Measurements from ENCODE around the gene RALGAPB.

- TF ChIP-seq CTCF (IDR thresholded peaks at IDR 0.05) (no peak), POLR2AphosphoS5 (IDR thresholded peaks at IDR 0.05) (no peak)
Observed at GRCh38 chr20:38589351-38589750, 116.7 kb downstream of the RALGAPB start.
